Hepatocyte (in vitro differentiated cells): ENCODE results near the gene TFB2M. TPM values are rescaled to one million over a fixed set of nuclear protein-coding genes. Genes with fewer than 3 reads are reported as not detected.
A peak's percentile ranks its signal among the peaks of the same experiment; 100 is the strongest.

Experiments
- DNase-seq: peaks from one replicate; pipeline ENCODE4 v3.0.0-alpha.2; 2016; ENCODE audit warnings: low spot score
- H2AFZ ChIP-seq: fragments of 200-600 bp; sonication (generic); 2 replicates; pipeline ENCODE4 v1.6.0; 2016; ENCODE audit warnings: antibody characterized with exemption, mild to moderate bottlenecking
- H3K27ac ChIP-seq: fragments of 200-600 bp; sonication (generic); 2 replicates; pipeline ENCODE4 v1.5.1; 2016; ENCODE audit warnings: mild to moderate bottlenecking
- H3K27me3 ChIP-seq: fragments of 200-600 bp; sonication (generic); 2 replicates; pipeline ENCODE4 v1.6.1; 2016
- H3K36me3 ChIP-seq: fragments of 200-600 bp; sonication (generic); replicated peaks from 2 replicates; pipeline ENCODE4 v1.5.1; 2016; ENCODE audit warnings: low read depth; ENCODE audit not compliant: insufficient read depth
- H3K4me1 ChIP-seq: fragments of 200-600 bp; sonication (generic); 2 replicates; pipeline ENCODE4 v1.5.1; 2016; ENCODE audit warnings: mild to moderate bottlenecking, moderate library complexity; ENCODE audit not compliant: insufficient read depth
- H3K4me2 ChIP-seq: fragments of 200-600 bp; sonication (generic); 2 replicates; pipeline ENCODE4 v1.6.0; 2016
- H3K4me3 ChIP-seq: fragments of 200-600 bp; sonication (generic); 2 replicates; pipeline ENCODE4 v1.5.1; 2016; ENCODE audit warnings: mild to moderate bottlenecking
- H3K79me2 ChIP-seq: fragments of 200-600 bp; sonication (generic); 2 replicates; pipeline ENCODE4 v1.6.0; 2017; ENCODE audit warnings: mild to moderate bottlenecking
- H3K9me2 ChIP-seq: fragments of 200-600 bp; sonication (generic); replicated peaks from 2 replicates; pipeline ENCODE4 v1.6.0; 2017; ENCODE audit warnings: mild to moderate bottlenecking; ENCODE audit not compliant: insufficient read depth
- H3K9me3 ChIP-seq: fragments of 200-600 bp; sonication (generic); 2 replicates; pipeline ENCODE4 v1.5.1; 2016; ENCODE audit warnings: low read depth, mild to moderate bottlenecking
- H4K20me1 ChIP-seq: fragments of 200-600 bp; sonication (generic); 2 replicates; pipeline ENCODE4 v1.6.0; 2016; ENCODE audit warnings: mild to moderate bottlenecking; ENCODE audit not compliant: insufficient read depth, poor library complexity, severe bottlenecking
- EZH2 ChIP-seq: fragments of 200-600 bp; sonication (generic); IDR thresholded peaks from 2 replicates; pipeline ENCODE4 v1.6.1; 2016; ENCODE audit warnings: antibody characterized with exemption, mild to moderate bottlenecking, borderline replicate concordance
- EZH2phosphoT487 ChIP-seq: fragments of 200-600 bp; sonication (generic); IDR thresholded peaks from one replicate; pipeline ENCODE4 v1.6.1; 2018; ENCODE audit warnings: antibody characterized with exemption, mild to moderate bottlenecking, low read depth, moderate library complexity; ENCODE audit not compliant: unreplicated experiment, severe bottlenecking
- whole genome bisulfite sequencing: methylation state at CpG from one replicate; pipeline ENCODE4 v1.1.6; 2016; ENCODE audit warnings: low lambda C conversion rate; ENCODE audit errors: missing lambda C conversion rate; 5-methylcytosine and 5-hydroxymethylcytosine counted together
- polyA plus RNA-seq: library from polyadenylated mRNA; unstranded; fragments of >200 nt; fragmentation: Nextera tagmentation; extraction: Ambion mirVana; gene quantifications from 2 replicates; pipeline ENCODE4 v1.2.1, GENCODE V29; 2016
- total RNA-seq: library from RNA; depleted of rRNA; stranded (reverse); fragments of >200 nt; gene quantifications from 2 replicates; pipeline ENCODE4 v1.2.3, GENCODE V29; 2014
- TF ChIP-seq, protein P1 (sequence below): fragments of 200-600 bp; sonication (generic); IDR thresholded peaks from 2 replicates; pipeline ENCODE4 v1.5.1; 2016; ENCODE audit warnings: antibody characterized with exemption, mild to moderate bottlenecking; ENCODE audit not compliant: poor library complexity

The TFB2M gene, protein sequence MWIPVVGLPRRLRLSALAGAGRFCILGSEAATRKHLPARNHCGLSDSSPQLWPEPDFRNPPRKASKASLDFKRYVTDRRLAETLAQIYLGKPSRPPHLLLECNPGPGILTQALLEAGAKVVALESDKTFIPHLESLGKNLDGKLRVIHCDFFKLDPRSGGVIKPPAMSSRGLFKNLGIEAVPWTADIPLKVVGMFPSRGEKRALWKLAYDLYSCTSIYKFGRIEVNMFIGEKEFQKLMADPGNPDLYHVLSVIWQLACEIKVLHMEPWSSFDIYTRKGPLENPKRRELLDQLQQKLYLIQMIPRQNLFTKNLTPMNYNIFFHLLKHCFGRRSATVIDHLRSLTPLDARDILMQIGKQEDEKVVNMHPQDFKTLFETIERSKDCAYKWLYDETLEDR
- 16.3 and 17.9 TPM in 2 replicates for total RNA-seq
- 13.2 and 14.2 TPM in 2 replicates for polyA plus RNA-seq

DNA sequence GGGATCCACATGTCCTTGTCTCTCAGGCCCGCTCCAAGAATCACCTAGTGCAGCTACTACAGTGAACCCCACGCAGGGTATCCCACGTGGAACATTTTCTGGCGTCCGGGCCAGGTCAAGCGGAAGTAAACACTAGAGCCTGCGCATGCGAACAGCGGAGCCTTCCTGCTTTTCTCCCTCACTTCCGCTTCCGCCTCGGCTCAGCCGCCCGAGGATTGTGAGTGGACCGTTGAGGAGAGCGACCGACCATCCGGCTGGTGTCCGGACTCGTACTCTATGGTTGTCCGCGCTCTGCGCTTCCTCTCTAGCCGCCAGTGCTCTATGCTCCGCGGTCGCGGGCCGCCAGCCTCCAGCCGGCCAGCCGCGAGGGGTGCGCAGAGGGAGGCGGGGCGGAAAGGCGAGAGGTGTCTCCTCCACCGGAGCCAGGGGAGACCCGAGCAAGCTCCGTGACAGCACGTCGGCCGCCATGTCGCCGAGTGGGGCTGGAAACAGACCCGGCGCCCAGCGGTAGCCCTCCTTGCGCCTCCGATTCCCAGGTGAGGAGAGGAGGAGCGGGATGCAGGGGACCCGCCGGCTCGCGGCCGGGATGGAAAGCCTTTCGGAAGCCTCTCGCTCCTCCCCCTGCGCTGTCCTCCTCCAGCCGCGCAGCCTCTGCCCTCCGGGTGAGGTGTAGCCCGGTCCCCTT, at the start of gene TFB2M, which contains the start of gene CNST:
TFB2M (minus strand) TSS at position 134 of the 685 bp plus-strand sequence; CDS start at position 11, 123 bp downstream.
CNST (plus strand) TSS at position 329 of the 685 bp plus-strand sequence. CDS start 25,107 bp downstream, outside the sequence.
- Histone ChIP-seq H4K20me1 (no peaks in the 10 kb centered on the region), H3K4me3 (peak within 1 kb of the TSS; percentile 71), H3K4me1 (peaks cover 14% of the 10 kb centered on the region), H2AFZ (peak within 1 kb of the TSS; percentile 69), H3K9me2 (no peaks in the 10 kb centered on the region), H3K9me3 (no peaks in the 10 kb centered on the region), H3K79me2 (peaks cover 64% of the 10 kb centered on the region), H3K27ac (peak within 1 kb of the TSS; percentile 86), H3K4me2 (peak within 1 kb of the TSS; percentile 87), H3K27me3 (no peaks in the 10 kb centered on the region), H3K36me3 (no peaks in the 10 kb centered on the region)
- peak; percentile 99 for DNase-seq
- WGBS = under 1% methylated on average over 48 of the region's 62 CpGs
- TF ChIP-seq EZH2 (no peak), EZH2phosphoT487 (no peak)
- TF ChIP-seq, protein P1, sequence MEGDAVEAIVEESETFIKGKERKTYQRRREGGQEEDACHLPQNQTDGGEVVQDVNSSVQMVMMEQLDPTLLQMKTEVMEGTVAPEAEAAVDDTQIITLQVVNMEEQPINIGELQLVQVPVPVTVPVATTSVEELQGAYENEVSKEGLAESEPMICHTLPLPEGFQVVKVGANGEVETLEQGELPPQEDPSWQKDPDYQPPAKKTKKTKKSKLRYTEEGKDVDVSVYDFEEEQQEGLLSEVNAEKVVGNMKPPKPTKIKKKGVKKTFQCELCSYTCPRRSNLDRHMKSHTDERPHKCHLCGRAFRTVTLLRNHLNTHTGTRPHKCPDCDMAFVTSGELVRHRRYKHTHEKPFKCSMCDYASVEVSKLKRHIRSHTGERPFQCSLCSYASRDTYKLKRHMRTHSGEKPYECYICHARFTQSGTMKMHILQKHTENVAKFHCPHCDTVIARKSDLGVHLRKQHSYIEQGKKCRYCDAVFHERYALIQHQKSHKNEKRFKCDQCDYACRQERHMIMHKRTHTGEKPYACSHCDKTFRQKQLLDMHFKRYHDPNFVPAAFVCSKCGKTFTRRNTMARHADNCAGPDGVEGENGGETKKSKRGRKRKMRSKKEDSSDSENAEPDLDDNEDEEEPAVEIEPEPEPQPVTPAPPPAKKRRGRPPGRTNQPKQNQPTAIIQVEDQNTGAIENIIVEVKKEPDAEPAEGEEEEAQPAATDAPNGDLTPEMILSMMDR = no peak

DNA sequence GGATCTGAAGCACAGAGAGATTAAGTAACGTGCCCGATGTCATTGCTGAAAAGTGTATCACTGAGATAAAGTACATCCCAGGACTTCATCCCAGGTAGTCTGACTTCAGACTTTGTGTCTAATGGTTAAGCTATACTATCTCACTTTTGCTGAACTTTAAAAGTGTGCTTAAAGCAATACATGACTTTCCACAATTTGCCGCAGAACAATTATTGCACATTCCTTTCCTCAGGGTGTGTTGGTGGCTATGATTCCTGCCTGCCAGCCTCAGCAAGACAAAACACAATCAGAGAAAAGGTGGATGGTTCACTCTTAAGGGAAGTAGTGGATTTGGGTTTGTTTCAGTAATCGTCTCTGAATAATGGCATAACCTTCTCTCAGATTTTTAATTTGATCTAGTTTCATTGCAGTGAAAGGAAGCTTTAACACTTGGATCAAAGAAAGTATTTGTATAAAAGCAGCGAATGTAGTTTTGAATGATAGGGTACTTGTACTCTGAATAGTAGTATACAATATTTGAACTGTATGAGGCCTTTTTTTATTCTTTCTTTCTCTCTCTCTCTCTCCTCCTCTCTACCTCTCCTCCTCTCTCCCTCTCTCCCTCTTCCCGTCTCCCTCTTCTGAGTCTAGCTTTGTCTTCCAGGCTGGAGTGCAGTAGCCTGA, 47.2 kb upstream of the TFB2M start:
- no peak overlapping the region for H3K4me2 ChIP-seq
- DNase-seq = peak; percentile 14
- H3K27me3 ChIP-seq = no peaks in the 10 kb centered on the region
- no peaks in the 10 kb centered on the region for H4K20me1 ChIP-seq
- no peaks in the 10 kb centered on the region for H3K9me2 ChIP-seq
- 69% methylated on average over 6 of the region's 6 CpGs for WGBS
- peak overlapping the region; percentile 45 for H3K27ac ChIP-seq
- H3K79me2 ChIP-seq = peaks cover 42% of the 10 kb centered on the region
- H2AFZ ChIP-seq = no peak overlapping the region
- peaks cover 8% of the 10 kb centered on the region for H3K4me1 ChIP-seq
- no peaks in the 10 kb centered on the region for H3K9me3 ChIP-seq
- TF ChIP-seq EZH2 (no peak), EZH2phosphoT487 (no peak)
- TF ChIP-seq, protein P1 = no peak
- H3K4me3 ChIP-seq = no peak overlapping the region
- H3K36me3 ChIP-seq = no peaks in the 10 kb centered on the region

DNA sequence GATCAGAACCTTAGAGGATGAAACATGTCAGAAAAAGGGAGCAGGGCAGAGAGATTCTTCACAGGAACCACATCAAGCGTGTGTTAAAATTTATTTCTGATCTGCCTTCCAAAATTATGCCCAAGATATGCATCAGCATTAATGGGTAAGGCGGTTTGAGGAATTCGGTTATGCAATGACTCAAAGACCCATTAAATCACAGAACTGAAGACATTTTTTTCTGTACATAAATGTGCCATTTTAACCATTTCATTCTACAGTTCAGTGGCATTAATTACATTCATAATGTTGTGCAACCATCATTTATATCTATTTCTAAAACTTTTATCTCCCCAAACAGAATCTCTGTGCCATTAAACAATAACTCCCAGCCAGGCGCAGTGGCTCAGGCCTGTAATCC, 43.6 kb upstream of the TFB2M start:
- DNase-seq = no peak
- Histone ChIP-seq H3K27ac (peak overlapping the region; percentile 73), H3K4me1 (no peaks in the 10 kb centered on the region), H3K9me3 (no peaks in the 10 kb centered on the region), H3K79me2 (peaks cover 38% of the 10 kb centered on the region), H2AFZ (no peak overlapping the region), H3K9me2 (no peaks in the 10 kb centered on the region), H3K36me3 (no peaks in the 10 kb centered on the region), H3K27me3 (no peaks in the 10 kb centered on the region), H4K20me1 (no peaks in the 10 kb centered on the region), H3K4me3 (no peak overlapping the region), H3K4me2 (peak overlapping the region; percentile 14)
- TF ChIP-seq EZH2phosphoT487 (no peak), EZH2 (no peak)
- TF ChIP-seq, protein P1 = no peak
- WGBS = 95% methylated on average over 4 of the region's 4 CpGs
